Skeletal muscle satellite cell (primary cell): ENCODE data around the gene TTC9C. TPM values are rescaled to one million over a fixed set of nuclear protein-coding genes. Genes with fewer than 3 reads are reported as not detected.
"Not testable (repeated sequence)": the region's sequence is repeated elsewhere in the genome, so short reads cannot be mapped to it uniquely, and the experiment has no call there.

ENCODE experiments used
- H3K27me3 ChIP-seq: 2 replicates; pipeline ENCODE4 v1.7.0; 2013; ENCODE audit warnings: low read length; ENCODE audit not compliant: control insufficient read depth, insufficient read depth
- H3K36me3 ChIP-seq: 2 replicates; pipeline ENCODE4 v1.7.0; 2013; ENCODE audit warnings: mild to moderate bottlenecking, control low read depth, low read length; ENCODE audit not compliant: insufficient read depth
- H3K4me1 ChIP-seq: 2 replicates; pipeline ENCODE4 v1.7.0; 2013; ENCODE audit warnings: low read length; ENCODE audit not compliant: control insufficient read depth, insufficient read depth
- H3K4me2 ChIP-seq: 2 replicates; pipeline ENCODE4 v1.7.0; 2013; ENCODE audit warnings: mild to moderate bottlenecking, low read length
- H3K4me3 ChIP-seq: 2 replicates; pipeline ENCODE4 v1.7.0; 2013; ENCODE audit warnings: low read length
- H3K9ac ChIP-seq: 2 replicates; pipeline ENCODE4 v1.7.0; 2013; ENCODE audit warnings: mild to moderate bottlenecking, low read depth, low read length, moderate library complexity
- H3K9me3 ChIP-seq: replicated peaks from 2 replicates; pipeline ENCODE4 v1.7.0; 2013; ENCODE audit warnings: mild to moderate bottlenecking, control low read depth, low read length
- total RNA-seq: library from RNA; depleted of rRNA; stranded (reverse); fragments of >200 nt; gene quantifications from 2 replicates; pipeline ENCODE4 v1.2.3, GENCODE V29; 2012; rRNA removed

Gene TTC9C
- total RNA-seq: 34.2 and 45.4 TPM in 2 replicates

DNA sequence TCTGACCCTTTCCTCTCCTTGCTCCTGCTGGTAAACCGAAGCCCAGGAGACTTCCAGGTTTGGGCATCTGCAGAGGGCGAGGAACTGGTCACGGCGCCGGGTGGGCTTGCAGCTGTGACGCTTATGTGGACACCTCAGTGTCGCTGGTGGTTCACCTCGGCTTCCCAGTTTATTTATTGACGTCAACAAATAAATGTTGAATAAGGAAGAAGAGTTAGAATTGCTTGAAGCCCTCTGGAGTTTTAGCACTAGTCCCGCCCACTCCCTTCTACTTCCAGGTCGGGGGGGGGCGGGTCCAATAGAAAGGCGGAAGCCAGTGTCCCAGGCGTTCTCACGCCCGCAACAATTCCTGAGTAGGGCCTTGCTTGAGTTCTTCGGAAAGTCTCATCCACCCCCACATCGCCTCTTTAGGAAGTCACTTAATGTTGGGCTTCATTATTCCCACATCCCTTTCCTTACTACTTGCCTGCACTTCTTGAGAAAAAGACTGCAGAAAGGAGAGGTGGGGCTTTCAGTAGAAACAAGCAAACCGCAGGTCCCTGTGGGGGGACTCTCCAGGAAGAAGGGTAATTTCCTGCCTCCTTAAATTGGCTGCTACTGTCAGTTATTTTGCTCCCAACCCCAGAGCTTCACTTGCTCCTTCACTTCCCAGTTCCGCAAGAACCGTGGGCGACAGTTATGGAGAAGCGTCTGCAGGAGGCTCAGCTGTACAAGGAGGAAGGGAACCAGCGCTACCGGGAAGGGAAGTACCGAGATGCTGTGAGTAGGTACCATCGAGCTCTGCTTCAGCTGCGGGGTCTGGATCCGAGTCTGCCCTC is at the start of gene TTC9C:
TSS of gene TTC9C (plus strand) at position 316 of the 818 bp plus-strand sequence. CDS start at position 679, 363 bp downstream.
- H3K9ac ChIP-seq: peak within 1 kb of the TSS; percentile 91
- no peaks in the 10 kb centered on the region for H3K9me3 ChIP-seq
- H3K36me3 ChIP-seq: peaks cover 28% of the 10 kb centered on the region
- H3K4me1 ChIP-seq: peaks cover 17% of the 10 kb centered on the region
- H3K4me3 ChIP-seq: peak within 1 kb of the TSS; percentile 85
- no peaks in the 10 kb centered on the region for H3K27me3 ChIP-seq
- H3K4me2 ChIP-seq: peak within 1 kb of the TSS; percentile 96

- Histone ChIP-seq H3K9ac (peak within 1 kb of the TSS; percentile 96), H3K4me1 (peaks cover 24% of the 10 kb centered on the region), H3K4me2 (peak within 1 kb of the TSS; percentile 85), H3K27me3 (no peaks in the 10 kb centered on the region), H3K4me3 (peak within 1 kb of the TSS; percentile 91), H3K9me3 (no peaks in the 10 kb centered on the region), H3K36me3 (peaks cover 17% of the 10 kb centered on the region)
Observed at GRCh38 chr11:62678770-62679696, 49.3 kb upstream of the TTC9C start, which contains the start of gene UBXN1. UBXN1 (minus strand) TSS chr11:62679073; CDS start chr11:62678923, 150 bp downstream.

- Histone ChIP-seq H3K4me2 (no peak overlapping the region), H3K4me3 (no peak overlapping the region), H3K9me3 (no peaks in the 10 kb centered on the region), H3K36me3 (peaks cover 13% of the 10 kb centered on the region), H3K9ac (no peak overlapping the region), H3K4me1 (peaks cover 24% of the 10 kb centered on the region), H3K27me3 (no peaks in the 10 kb centered on the region)
Observed at GRCh38 chr11:62680825-62681240, 47.5 kb upstream of the TTC9C start.

DNA sequence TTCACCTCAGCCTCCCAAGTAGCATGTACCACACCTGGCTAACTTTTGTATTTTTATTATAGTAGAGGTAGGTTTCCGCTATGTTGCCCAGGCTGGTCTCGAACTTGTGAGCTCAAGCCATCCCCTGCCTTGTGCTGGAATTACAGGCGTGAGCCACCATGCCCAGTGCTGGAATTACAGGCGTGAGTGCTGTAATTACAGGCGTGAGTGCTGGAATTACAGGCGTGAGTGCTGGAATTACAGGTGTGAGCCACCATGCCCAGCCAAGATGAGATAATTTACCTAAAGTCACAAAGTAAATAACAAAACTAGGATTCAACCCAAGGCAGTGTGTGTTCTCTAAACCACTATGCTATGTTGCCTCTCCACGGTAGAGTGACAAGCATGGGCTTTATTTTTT is 45.8 kb upstream of the TTC9C start:
- no peaks in the 10 kb centered on the region for H3K9me3 ChIP-seq
- H3K36me3 ChIP-seq: peaks cover 2% of the 10 kb centered on the region
- H3K9ac ChIP-seq: no peak overlapping the region
- peaks cover 20% of the 10 kb centered on the region for H3K4me1 ChIP-seq
- H3K4me3 ChIP-seq: no peak overlapping the region
- no peaks in the 10 kb centered on the region for H3K27me3 ChIP-seq
- H3K4me2 ChIP-seq: no peak overlapping the region

GRCh38 chr11:62687508-62688396 is 40.5 kb upstream of the TTC9C start:
- H3K9me3 ChIP-seq: no peaks in the 10 kb centered on the region

GRCh38 chr11:62688491-62688890 is 39.8 kb upstream of the TTC9C start:
- Histone ChIP-seq H3K9me3 (no peaks in the 10 kb centered on the region), H3K27me3 (no peaks in the 10 kb centered on the region), H3K4me2 (peak overlapping the region; percentile 6), H3K4me3 (no peak overlapping the region), H3K9ac (no peak overlapping the region), H3K36me3 (peaks cover 28% of the 10 kb centered on the region), H3K4me1 (peaks cover 21% of the 10 kb centered on the region)

More at GRCh38 chr11:62687508-62688396, 40.5 kb upstream of the TTC9C start:
- no peak overlapping the region for H3K9ac ChIP-seq
- H3K4me3 ChIP-seq: no peak overlapping the region
- peak overlapping the region; percentile 6 for H3K4me2 ChIP-seq
- peaks cover 24% of the 10 kb centered on the region for H3K36me3 ChIP-seq
- H3K27me3 ChIP-seq: no peaks in the 10 kb centered on the region
- peaks cover 21% of the 10 kb centered on the region for H3K4me1 ChIP-seq

DNA sequence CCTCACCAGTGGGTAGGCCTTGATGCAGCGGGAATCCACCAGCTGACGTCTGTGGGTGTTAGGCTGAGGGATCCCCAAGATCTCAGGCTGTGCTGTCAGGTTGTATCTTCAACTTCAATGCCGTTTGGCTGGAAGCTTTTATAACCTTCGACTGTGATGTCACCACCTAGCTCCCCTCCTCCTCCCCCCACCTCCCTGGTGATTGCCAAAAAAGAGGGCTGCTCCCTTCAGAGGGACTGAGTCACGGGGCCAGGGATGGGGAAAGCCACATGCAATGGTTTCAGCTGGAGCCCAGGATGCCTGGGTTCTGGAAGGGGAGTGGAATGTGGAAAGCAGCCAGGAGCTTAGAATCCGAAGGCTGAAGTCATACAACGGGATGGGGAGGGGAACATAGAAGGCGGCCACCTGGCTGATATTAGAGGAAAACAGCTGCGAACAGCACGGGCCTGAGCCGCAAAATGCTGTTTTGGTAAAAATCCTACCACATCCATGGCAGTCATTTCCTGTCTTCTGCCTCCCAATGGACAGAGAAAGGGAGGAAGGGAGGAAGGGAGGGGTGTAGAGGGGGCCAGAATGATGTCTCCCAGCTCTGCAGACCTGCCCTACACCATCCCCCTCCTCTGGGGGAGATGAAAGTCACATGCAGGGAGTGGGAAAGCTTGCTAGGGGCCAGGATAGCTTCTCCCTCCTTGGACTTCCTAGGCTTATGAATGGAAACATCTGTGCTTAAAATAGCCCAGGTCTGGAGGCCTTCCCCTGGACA is 38.7 kb upstream of the TTC9C start, which contains the start of gene LRRN4CL:
TSS of gene LRRN4CL (minus strand) at position 110 of the 763 bp plus-strand sequence. CDS start 1,022 bp downstream, outside the sequence.
- Histone ChIP-seq H3K4me3 (peak within 1 kb of the TSS; percentile 22), H3K9me3 (no peaks in the 10 kb centered on the region), H3K9ac (peak within 1 kb of the TSS; percentile 33), H3K4me2 (peak within 1 kb of the TSS; percentile 33), H3K36me3 (peaks cover 32% of the 10 kb centered on the region), H3K4me1 (peaks cover 21% of the 10 kb centered on the region), H3K27me3 (no peaks in the 10 kb centered on the region)

- H3K27me3 ChIP-seq, H3K4me3 ChIP-seq, H3K4me2 ChIP-seq, H3K9ac ChIP-seq, H3K9me3 ChIP-seq: not testable (repeated sequence)
- H3K36me3 ChIP-seq: peaks cover 32% of the 10 kb centered on the region
- peaks cover 17% of the 10 kb centered on the region for H3K4me1 ChIP-seq
Observed at GRCh38 chr11:62693624-62694023, 34.7 kb upstream of the TTC9C start.

DNA sequence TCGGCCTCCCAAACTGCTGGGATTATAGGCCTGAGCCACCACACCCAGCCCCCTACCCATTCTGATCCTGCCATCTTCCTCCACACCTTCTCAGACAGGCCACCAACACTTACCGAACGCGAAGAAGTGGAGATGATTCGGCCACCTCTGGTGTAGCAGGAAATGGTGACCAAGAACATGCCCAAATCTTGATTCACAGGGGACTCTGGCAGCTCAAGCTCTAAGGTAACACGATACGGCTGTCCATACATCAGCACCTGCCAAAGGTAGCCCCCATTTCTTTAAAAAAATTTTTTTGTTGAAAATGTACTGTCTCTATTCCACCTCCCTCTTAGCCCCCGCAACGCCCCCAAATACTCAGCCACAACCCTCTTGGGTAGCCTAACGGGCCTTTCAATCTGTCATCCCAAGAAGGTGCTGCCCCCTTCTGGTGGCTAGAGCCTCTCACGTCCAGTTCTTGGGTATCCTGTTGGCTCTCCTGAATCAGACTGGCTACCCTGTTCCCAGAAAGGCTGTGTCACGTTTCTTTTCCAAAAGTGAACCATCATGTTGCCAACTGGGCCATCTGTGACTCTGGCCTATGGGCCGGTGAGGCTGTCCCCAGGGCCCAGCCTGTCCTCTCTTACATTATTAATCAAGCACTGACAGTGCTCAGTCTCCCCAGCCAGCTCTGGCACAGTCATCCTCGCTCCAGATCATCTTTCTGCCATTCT is 33.7 kb upstream of the TTC9C start:
- H3K4me2 ChIP-seq: no peak overlapping the region
- H3K36me3 ChIP-seq: peaks cover 32% of the 10 kb centered on the region
- H3K9ac ChIP-seq: peak overlapping the region; percentile 22
- H3K4me3 ChIP-seq: no peak overlapping the region
- no peaks in the 10 kb centered on the region for H3K9me3 ChIP-seq
- H3K27me3 ChIP-seq: no peaks in the 10 kb centered on the region
- peaks cover 9% of the 10 kb centered on the region for H3K4me1 ChIP-seq

- Histone ChIP-seq H3K4me2 (no peak overlapping the region), H3K4me1 (peaks cover 14% of the 10 kb centered on the region), H3K4me3 (no peak overlapping the region), H3K36me3 (peaks cover 10% of the 10 kb centered on the region), H3K27me3 (no peaks in the 10 kb centered on the region), H3K9me3 (no peaks in the 10 kb centered on the region), H3K9ac (no peak overlapping the region)
Observed at GRCh38 chr11:62702246-62702645, 26.0 kb upstream of the TTC9C start.
